ENCODE results near the gene RNASE12.

DNA sequence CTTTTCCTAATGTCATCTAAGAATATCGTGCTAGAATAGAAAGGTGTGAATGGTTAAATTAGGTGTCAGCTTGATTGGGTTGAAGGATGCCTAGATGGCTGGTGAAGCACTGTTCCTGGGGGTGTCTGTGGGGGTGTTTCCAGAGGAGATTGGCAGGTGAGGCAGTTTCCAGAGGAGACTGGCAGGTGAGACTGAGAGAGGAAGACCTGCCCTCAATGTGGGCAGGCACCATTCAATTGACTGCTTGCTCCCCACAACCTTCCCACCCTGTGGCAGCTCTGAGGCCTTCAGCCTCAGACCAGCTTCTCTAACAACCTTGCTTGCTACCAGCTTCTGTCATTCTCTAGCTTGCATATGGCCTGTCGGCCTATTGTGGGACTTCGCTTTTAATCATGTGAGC is 39.6 kb downstream of the RNASE12 start:
- TF ChIP-seq, protein P1, sequence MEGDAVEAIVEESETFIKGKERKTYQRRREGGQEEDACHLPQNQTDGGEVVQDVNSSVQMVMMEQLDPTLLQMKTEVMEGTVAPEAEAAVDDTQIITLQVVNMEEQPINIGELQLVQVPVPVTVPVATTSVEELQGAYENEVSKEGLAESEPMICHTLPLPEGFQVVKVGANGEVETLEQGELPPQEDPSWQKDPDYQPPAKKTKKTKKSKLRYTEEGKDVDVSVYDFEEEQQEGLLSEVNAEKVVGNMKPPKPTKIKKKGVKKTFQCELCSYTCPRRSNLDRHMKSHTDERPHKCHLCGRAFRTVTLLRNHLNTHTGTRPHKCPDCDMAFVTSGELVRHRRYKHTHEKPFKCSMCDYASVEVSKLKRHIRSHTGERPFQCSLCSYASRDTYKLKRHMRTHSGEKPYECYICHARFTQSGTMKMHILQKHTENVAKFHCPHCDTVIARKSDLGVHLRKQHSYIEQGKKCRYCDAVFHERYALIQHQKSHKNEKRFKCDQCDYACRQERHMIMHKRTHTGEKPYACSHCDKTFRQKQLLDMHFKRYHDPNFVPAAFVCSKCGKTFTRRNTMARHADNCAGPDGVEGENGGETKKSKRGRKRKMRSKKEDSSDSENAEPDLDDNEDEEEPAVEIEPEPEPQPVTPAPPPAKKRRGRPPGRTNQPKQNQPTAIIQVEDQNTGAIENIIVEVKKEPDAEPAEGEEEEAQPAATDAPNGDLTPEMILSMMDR (IDR thresholded peaks at IDR 0.05; ENCODE audit: poor library complexity) = no peak
- TF ChIP-seq EZH2 (IDR thresholded peaks at IDR 0.05; ENCODE audit: borderline replicate concordance) (no peak), EZH2phosphoT487 (IDR thresholded peaks at IDR 0.05; ENCODE audit: low read depth, severe bottlenecking, unreplicated experiment) (no peak)

Data from hepatocyte (in vitro differentiated cells).